ENCODE data around the gene RPL27.

The RPL27 gene

DNA sequence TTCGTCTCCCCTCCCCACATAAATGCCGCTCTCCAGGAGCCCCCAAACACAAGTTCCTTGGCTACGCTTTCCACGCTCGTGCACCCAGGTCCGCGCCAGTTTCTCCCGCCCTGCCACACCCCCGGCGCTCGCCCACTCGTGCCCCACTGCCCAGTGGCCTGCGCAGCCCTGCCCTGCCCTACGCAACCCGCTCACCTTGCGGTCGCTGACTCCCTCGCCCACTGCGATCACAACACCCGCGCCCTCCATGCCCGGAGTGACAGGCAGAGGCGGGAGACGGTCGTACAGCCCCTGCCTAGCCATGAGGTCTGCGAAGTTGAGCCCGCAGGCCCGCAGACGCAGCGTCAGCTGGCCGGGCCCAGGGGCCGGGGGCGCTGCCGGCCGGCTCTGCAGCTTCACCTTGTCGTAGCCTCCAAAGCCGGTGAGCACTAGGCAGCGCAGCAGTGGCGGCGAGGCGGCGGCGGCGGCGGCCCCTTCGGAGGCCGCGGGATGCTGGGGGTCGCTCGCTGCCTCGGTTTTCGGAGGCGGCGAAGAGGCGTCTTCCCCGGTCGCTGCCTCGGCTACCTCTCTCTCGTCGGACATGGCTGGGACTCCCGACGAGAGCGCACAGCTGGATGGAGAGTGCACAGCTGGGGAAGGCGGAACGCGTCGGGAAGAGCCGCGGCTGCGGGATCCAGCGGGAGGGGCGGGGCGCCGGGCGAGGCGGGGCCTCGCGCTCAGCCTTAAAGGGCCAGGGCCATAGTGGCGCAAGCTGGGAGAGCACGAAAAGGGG, 23.7 kb downstream of the RPL27 start, which contains the start of gene VAT1:
Gene VAT1 (minus strand): TSS at position 645 of the 772 bp plus-strand sequence. CDS start 63 bp downstream, at position 582.
- peak; percentile 78 to 80 for DNase-seq

GRCh38 chr17:43024407-43025289, 26.4 kb downstream of the RPL27 start, which contains the start of gene RND2:
Gene RND2, plus strand, starts transcription at chr17:43025231. Its CDS starts 117 bp downstream, at chr17:43025348.
- peak; percentile 84 to 87 for DNase-seq

DNA sequence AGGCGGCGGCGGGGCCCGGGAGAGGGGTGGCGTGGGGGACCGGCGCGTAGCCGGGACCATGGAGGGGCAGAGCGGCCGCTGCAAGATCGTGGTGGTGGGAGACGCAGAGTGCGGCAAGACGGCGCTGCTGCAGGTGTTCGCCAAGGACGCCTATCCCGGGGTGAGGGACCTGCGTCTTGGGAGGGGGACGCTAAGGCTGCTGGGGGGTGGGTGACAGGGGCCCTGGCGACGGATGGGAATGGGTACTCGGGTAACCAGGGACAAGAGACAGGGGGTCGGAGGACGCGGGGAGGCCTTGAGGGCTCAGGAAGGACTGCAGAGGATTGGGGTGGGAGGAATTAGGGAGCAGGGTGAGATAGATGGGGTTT, 27.1 kb downstream of the RPL27 start:
- DNase-seq = no peak

GRCh38 chr17:43025766-43026537, 27.7 kb downstream of the RPL27 start:
- DNase-seq = no peak

DNA sequence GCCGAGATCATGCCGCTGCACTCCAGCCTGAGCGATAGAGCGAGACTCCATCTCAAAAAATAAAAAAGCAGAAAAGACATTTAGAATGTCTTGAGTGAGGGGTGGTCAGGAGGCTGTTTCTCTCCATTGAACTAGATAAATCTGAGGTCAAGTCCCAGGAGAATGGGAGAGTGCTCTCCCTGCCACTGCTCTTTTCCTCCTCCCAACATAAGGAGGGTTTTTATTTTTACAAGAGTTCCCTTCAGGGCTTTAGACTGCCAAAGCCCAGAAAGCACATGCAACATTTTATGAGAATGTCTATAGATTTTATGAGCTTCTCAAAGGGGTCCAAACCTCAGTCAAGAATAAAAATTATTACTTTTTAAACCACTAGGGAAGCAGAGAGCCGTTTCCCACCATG, 28.4 kb downstream of the RPL27 start:
- DNase-seq = no peak

GRCh38 chr17:43027091-43028032, 29.1 kb downstream of the RPL27 start:
- DNase-seq = no peak

DNA sequence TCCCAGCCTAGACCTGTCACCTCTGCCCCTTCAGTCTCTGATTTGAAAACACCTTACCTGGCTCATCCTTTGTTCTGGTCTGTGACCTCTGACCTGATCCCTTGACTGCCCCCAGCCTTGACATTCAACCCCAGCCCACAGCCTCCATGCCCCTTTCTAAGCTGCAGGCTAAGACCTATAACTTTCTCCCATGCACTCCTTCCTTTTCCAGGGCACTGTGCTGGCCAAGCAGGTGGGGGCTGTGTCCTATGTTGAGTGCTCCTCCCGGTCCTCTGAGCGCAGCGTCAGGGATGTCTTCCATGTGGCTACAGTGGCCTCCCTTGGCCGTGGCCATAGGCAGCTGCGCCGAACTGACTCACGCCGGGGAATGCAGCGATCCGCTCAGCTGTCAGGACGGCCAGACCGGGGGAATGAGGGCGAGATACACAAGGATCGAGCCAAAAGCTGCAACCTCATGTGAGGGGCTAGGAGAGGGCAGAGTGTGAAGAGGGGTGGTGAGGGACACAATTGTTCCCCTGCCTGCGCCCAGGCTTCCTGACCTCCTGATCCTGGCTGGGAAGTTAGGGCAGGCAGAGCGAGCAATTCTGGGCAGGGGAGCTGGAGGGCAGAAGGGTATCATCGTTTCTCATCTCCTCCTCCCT, 30.1 kb downstream of the RPL27 start:
- no peak for DNase-seq

GRCh38 chr17:43030137-43030767, 32.0 kb downstream of the RPL27 start:
- DNase-seq = no peak

DNA sequence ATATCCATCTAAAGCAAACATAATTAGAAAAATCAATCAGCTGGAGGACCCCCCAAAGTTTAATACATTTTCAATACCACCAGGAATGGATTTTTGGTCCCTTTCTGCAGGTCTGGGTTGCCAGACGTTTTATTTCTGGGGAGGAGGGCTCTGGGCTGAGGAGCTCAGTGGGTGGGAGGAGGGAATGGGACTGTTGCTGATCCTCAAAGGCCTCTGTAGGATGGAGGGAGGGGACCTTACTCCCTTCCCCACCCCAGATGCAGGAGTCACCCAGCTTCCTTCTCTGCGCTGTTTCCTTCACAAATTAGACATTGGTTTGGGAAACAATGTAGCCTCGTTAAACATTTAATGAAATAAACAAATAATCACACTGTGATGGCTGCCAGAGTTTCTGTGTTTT, 33.4 kb downstream of the RPL27 start:
- no peak for DNase-seq

GRCh38 chr17:43033948-43034881, 36.0 kb downstream of the RPL27 start:
- DNase-seq = no peak

DNA sequence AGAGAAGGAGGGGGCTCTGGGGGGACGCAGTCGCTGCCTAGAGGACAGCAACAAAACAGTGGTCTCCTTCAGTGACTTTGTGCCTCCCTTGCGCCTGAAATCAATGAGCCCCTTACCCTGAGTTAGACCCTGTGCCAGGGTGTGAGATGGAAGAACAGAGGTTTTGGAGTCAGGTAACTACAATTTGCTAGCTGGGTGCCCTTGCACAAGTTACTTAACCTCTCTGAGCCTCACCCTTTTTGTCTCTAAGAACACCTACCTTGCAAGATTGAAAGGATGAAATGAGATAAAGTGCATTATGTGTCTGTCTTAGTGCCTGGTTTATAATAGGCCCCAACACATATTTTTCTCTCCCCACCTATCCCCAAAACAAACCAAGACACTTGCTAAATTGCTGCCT, 36.7 kb downstream of the RPL27 start:
- no peak for DNase-seq

DNA sequence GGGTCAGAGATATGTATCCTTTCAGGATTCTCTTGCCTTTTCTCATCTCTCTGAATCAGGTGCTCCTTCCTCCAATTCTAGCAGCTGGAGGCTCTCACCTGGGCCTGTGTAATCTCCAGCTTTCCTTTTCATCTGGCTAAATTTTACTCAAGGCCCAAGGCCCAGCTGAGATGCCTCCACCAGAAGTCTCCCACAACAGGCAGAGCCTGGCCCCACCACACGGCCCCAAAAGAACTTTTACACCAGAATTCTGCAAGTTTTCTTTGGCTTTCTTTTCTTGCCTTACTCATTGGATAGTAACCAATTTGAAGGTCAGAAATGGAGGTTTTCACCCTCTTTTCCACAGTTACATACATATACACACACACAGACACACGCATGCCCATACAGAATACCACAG, 41.4 kb downstream of the RPL27 start:
- no peak for DNase-seq

GRCh38 chr17:43040655-43041054, 42.4 kb downstream of the RPL27 start:
- no peak for DNase-seq

DNA sequence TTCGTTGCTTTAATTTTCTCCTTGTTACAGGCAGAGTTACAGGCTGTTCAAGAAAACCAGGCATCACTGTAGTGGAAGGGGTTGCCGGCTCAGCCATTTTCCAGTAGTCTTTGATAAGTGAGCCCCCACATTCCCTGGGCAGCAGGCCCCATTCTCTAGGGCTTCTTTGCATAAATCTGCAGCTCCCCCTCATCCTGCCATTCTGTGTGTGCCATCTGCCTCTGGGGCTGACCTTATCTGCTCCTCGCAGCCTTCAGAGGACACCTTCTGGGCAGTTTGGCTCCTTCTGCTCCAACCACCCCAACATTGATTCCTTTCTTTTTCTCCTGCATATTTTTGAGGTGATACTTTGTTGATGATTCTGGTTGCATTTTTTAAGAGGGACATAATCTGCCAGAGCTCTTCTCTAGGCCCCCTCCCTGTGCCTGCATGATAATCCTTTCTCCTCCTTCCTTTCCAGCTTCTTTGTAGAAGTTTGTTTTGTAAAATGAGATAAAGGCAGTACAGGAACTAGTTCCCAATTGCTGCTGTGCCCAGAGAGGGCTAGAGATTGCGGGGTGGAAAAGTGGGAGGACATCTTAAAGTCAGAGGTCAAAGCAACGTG, 43.9 kb downstream of the RPL27 start:
- no peak for DNase-seq

- DNase-seq = no peak
Observed at GRCh38 chr17:43043307-43043706, 45.1 kb downstream of the RPL27 start.

DNA sequence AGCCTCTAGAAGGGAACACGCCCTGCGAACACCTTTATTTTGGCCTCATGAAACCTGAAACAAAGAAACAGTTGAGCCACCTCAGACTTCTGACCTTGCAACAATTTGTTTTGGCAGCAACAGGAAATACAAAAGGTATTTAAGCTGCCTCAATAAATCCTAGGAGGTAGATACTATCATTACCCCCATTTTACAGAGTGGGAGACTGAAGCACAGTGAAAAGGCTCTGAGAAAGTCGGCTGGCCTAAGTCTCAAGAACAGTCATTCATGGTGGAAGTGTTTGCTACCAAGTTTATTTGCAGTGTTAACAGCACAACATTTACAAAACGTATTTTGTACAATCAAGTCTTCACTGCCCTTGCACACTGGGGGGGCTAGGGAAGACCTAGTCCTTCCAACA, 45.8 kb downstream of the RPL27 start:
- DNase-seq = no peak

GRCh38 chr17:43051969-43052368, 53.8 kb downstream of the RPL27 start:
- DNase-seq = no peak

Data from activated T-cell treated with anti-CD3 and anti-CD28 coated beads, Interleukin-2, amount 50 U/mL, for 48 hours (primary cell).